Loucy (cell line): ENCODE results near the gene ZFP1.

Experiments used
- EZH2phosphoT487 ChIP-seq: fragments of 200-600 bp; IDR thresholded peaks from 2 replicates; pipeline ENCODE4 v1.6.1; 2018; ENCODE audit warnings: antibody characterized with exemption, mild to moderate bottlenecking, moderate library complexity, borderline replicate concordance
- TF ChIP-seq, protein P1 (sequence below): fragments of 200-600 bp; sonication (generic); conservative IDR thresholded peaks from 2 replicates; pipeline ENCODE4 v1.5.1; 2014; ENCODE audit warnings: mild to moderate bottlenecking, antibody characterized with exemption, low read length

DNA sequence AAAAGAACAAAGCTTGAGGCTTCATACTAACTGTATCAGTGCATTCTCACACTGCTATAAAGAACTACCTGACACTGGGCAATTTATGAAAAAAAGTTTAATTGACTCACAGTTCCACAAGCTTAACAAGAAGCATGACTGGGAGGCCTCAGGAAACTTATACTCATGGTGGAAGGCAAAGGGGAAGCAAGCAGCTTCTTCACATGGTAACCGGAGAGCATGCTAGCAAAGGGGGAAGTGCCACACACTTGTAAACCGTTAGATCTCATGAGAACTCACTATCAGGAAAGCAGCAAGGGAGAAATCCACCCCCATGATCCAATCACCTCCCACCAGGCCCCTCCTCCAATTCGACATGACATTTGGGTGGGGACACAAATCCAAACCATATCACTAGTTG lies 33.3 kb downstream of the ZFP1 start:
- TF ChIP-seq, protein P1, sequence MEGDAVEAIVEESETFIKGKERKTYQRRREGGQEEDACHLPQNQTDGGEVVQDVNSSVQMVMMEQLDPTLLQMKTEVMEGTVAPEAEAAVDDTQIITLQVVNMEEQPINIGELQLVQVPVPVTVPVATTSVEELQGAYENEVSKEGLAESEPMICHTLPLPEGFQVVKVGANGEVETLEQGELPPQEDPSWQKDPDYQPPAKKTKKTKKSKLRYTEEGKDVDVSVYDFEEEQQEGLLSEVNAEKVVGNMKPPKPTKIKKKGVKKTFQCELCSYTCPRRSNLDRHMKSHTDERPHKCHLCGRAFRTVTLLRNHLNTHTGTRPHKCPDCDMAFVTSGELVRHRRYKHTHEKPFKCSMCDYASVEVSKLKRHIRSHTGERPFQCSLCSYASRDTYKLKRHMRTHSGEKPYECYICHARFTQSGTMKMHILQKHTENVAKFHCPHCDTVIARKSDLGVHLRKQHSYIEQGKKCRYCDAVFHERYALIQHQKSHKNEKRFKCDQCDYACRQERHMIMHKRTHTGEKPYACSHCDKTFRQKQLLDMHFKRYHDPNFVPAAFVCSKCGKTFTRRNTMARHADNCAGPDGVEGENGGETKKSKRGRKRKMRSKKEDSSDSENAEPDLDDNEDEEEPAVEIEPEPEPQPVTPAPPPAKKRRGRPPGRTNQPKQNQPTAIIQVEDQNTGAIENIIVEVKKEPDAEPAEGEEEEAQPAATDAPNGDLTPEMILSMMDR, result no peak
- no peak for TF ChIP-seq EZH2phosphoT487
